AG10803 (cell line): ENCODE results near the gene SLC12A6.

Experiments used
- DNase-seq: peaks from one replicate; pipeline ENCODE4 v3.0.0; 2010; ENCODE audit warnings: low read depth
- H3K4me3 ChIP-seq: 2 replicates; pipeline ENCODE4 v1.5.1; 2011; ENCODE audit warnings: mild to moderate bottlenecking, low read length, control low read depth
- TF ChIP-seq, protein P1 (sequence below): conservative IDR thresholded peaks from 2 replicates; pipeline ENCODE4 v1.5.1; 2011; ENCODE audit warnings: mild to moderate bottlenecking, low read length, control low read depth, inconsistent platforms

SLC12A6 gene

GRCh38 chr15:34336231-34336990 is 1.2 kb downstream of the SLC12A6 start:
- DNase-seq, result no peak
- TF ChIP-seq, protein P1, sequence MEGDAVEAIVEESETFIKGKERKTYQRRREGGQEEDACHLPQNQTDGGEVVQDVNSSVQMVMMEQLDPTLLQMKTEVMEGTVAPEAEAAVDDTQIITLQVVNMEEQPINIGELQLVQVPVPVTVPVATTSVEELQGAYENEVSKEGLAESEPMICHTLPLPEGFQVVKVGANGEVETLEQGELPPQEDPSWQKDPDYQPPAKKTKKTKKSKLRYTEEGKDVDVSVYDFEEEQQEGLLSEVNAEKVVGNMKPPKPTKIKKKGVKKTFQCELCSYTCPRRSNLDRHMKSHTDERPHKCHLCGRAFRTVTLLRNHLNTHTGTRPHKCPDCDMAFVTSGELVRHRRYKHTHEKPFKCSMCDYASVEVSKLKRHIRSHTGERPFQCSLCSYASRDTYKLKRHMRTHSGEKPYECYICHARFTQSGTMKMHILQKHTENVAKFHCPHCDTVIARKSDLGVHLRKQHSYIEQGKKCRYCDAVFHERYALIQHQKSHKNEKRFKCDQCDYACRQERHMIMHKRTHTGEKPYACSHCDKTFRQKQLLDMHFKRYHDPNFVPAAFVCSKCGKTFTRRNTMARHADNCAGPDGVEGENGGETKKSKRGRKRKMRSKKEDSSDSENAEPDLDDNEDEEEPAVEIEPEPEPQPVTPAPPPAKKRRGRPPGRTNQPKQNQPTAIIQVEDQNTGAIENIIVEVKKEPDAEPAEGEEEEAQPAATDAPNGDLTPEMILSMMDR, result no peak
- peak overlapping the region; percentile 93 for H3K4me3 ChIP-seq

DNA sequence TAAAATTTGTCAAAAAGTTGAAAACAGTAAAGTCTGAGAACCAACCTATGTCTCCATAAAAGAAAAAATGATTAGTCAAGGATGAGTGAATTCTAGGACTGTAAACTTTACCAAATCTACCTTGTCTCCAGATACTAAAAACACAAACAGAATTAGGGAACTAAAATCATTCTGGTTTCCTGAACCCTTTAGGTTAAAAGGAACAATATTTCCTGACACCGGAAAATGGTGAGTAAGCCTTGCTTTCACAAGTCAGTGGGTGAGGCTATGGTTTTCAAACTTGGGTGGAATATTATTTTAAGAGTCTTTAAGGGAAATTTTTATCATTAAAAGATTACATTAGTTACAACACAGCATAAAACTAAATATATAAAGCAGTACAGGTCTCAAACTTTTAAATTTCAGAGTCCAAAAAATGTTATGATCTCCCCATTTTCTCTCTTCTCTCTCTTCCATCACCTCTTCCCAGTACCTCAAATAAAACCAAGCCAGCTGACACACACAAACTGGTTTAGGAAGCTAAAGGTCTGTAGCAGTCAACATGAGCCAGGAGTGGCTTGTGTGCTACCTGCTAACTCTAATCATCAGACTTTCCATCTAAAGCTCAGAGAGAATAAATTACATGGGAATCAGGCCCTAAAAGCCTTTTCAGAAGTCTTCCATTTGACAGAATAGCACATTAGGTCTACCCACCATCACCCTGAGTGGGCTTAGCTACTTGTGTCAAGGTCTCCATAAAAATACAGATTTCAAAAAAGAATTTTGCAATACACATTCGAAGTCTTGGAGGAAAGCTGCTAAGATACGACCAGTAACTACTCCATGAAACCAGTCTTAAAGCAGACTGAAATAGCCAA is 2.2 kb downstream of the SLC12A6 start:
- DNase-seq, result no peak
- TF ChIP-seq, protein P1, result no peak
- no peak overlapping the region for H3K4me3 ChIP-seq

DNA sequence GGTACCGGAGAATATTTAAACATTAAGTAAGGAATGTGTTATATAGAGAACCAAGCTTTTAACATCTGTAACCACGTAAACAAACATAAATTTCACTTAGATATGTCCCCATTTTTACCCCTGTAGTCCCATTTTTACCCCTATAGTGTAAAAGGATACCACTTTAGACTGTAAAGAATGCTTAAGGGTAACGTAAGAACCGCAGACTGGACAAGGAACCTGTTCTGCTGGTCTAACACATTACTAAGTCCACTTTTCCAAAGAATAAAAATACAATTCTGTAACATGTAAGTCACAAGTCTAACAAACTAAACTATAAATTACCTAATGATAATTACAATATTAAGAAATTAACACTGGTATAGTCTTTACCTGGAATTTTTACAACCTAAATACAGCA is 2.9 kb downstream of the SLC12A6 start:
- no peak for DNase-seq
- TF ChIP-seq, protein P1, result no peak
- H3K4me3 ChIP-seq, result no peak overlapping the region

GRCh38 chr15:34332553-34333120 is 4.9 kb downstream of the SLC12A6 start:
- TF ChIP-seq, protein P1, result no peak
- DNase-seq, result no peak
- no peak overlapping the region for H3K4me3 ChIP-seq

GRCh38 chr15:34331809-34332208 is 5.8 kb downstream of the SLC12A6 start:
- no peak overlapping the region for H3K4me3 ChIP-seq
- TF ChIP-seq, protein P1, result no peak
- DNase-seq, result no peak

DNA sequence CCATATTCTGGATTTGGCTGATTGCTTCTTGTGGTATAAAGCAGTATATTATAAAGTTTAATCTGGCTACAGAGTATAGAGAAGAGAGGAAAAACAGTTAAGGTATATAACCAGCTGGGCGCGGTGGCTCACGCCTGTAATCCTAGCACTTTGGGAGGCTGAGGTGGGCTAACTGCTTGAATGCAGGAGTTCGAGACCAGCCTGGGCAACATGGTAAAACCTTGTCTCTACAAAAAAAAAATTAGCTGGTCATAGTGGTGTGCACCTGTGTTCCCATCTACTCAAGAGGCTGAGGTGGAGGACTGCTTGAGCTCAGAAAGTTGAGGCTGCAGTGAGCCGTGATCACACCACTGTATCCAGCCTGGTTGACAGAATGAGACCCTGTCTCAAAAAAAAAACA is 7.3 kb downstream of the SLC12A6 start:
- no peak overlapping the region for H3K4me3 ChIP-seq
- no peak for DNase-seq
- TF ChIP-seq, protein P1, result no peak
